ENCODE data around the gene SDCCAG8.

GRCh38 chr1:243213045-243213787 lies 42.6 kb upstream of the SDCCAG8 start:
- TF ChIP-seq, protein P1, sequence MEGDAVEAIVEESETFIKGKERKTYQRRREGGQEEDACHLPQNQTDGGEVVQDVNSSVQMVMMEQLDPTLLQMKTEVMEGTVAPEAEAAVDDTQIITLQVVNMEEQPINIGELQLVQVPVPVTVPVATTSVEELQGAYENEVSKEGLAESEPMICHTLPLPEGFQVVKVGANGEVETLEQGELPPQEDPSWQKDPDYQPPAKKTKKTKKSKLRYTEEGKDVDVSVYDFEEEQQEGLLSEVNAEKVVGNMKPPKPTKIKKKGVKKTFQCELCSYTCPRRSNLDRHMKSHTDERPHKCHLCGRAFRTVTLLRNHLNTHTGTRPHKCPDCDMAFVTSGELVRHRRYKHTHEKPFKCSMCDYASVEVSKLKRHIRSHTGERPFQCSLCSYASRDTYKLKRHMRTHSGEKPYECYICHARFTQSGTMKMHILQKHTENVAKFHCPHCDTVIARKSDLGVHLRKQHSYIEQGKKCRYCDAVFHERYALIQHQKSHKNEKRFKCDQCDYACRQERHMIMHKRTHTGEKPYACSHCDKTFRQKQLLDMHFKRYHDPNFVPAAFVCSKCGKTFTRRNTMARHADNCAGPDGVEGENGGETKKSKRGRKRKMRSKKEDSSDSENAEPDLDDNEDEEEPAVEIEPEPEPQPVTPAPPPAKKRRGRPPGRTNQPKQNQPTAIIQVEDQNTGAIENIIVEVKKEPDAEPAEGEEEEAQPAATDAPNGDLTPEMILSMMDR (IDR thresholded peaks at IDR 0.05; ENCODE audit: low read depth, low read length): no peak
- TF ChIP-seq, protein P2, sequence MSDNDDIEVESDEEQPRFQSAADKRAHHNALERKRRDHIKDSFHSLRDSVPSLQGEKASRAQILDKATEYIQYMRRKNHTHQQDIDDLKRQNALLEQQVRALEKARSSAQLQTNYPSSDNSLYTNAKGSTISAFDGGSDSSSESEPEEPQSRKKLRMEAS (IDR thresholded peaks at IDR 0.05; ENCODE audit: low read depth, low read length): no peak
- no peak for TF ChIP-seq POLR2A (IDR thresholded peaks at IDR 0.05; ENCODE audit: extremely low read depth, insufficient read length)
- TF ChIP-seq MYC (IDR thresholded peaks at IDR 0.05; ENCODE audit: low read depth, low read length): no peak
